ENCODE data around the gene EHD4. TPM values are rescaled to one million over a fixed set of nuclear protein-coding genes. Genes with fewer than 3 reads are reported as not detected.

EHD4 gene
- polyA plus RNA-seq, 2 of the 4 experiments (the other 2 are of a cell fraction) = 8.2 to 9.0 TPM

GRCh38 chr15:41883484-41883825, 88.9 kb downstream of the EHD4 start (continued):
- TF ChIP-seq FOXS1 (CRISPR knock-in tag; IDR thresholded peaks at IDR 0.05) (no peak), ESRRA (IDR thresholded peaks at IDR 0.05; ENCODE audit: borderline replicate concordance, low read length) (no peak), NPAS2 (CRISPR knock-in tag; IDR thresholded peaks at IDR 0.05; ENCODE audit: borderline replicate concordance) (no peak), JUNB (IDR thresholded peaks at IDR 0.05) (no peak), ZFP36 (IDR thresholded peaks at IDR 0.05; ENCODE audit: borderline replicate concordance, partially characterized antibody) (no peak), HEYL (CRISPR knock-in tag; IDR thresholded peaks at IDR 0.05) (no peak)

DNA sequence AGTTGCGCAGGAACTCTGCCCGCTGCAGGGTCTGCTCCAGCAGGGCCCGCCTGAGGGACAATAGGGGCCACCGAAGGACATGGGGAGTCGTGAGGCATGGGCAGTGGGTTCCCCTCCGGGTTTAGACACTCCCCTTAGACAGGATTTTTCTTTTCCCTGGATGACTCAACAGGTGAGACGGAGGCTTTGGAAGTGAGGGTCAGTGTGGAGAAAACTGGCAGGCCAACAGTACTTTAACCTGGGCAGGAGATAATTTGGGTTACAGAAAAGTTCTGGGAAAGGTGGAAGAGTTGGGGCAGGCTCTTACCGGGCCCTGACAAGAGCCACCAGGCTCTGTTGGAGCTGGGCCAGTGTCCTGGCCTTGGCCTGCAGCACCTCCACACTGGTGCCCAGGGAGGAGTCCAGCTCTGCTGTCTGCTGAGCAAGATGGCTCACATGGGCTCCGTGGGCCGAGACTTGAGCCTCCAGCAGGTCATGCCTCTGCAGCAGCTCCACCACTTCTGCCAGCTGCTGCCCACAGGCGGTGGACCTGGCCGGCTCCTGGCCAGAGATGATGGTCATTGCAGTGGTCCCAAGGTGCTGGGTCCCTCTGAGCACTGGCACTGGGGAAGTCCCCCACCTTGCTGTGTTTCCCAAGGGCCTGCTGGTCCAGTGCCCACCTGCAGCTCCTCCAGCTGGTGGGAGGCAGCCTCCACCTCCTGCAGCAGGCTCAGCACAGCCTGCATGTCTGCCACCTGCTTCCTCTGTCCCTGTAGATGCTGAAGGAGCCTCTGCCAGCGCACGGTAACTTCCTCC, 89.5 kb downstream of the EHD4 start:
- FAIRE-seq = no peak
- POLR2A ChIA-PET = no interaction called here
- CTCF ChIA-PET = interaction anchor here (0.7 to 1.6 kb wide), 2 partner anchors 9 to 22 kb away, joined by 3 to 5 read pairs; no protein-coding TSS in a partner anchor
- DNase-seq (ENCODE audit: low read depth in 1 of 2, low spot score in 1 of 2) = no peak
- 85% methylated on average over 6 of the region's 14 CpGs for WGBS (ENCODE audit: missing lambda C conversion rate)
- Histone ChIP-seq H3K4me3 (no peak overlapping the region), H3K4me2 (no peak overlapping the region), H3K4me1 (no peaks in the 10 kb centered on the region), H3K9me3 (no peaks in the 10 kb centered on the region), H3K27ac (no peak overlapping the region)
- 0 out of 6 replicates have a peak, but pooled peaks of 1 of the 2 experiments have one; percentile 22 for ATAC-seq
- TF ChIP-seq ZSCAN20 (CRISPR knock-in tag; IDR thresholded peaks at IDR 0.05) (no peak), MYC (IDR thresholded peaks at IDR 0.05; ENCODE audit: borderline replicate concordance, low read length) (no peak), NPAS2 (CRISPR knock-in tag; IDR thresholded peaks at IDR 0.05; ENCODE audit: borderline replicate concordance) (no peak), PHF8 (IDR thresholded peaks at IDR 0.05; ENCODE audit: borderline replicate concordance, low read depth) (no peak), KDM5A (IDR thresholded peaks at IDR 0.05) (no peak), ESRRA (IDR thresholded peaks at IDR 0.05; ENCODE audit: borderline replicate concordance, low read length) (no peak), CEBPB (IDR thresholded peaks at IDR 0.05) (no peak), CHD2 (IDR thresholded peaks at IDR 0.05; ENCODE audit: low read length, partially characterized antibody) (no peak), JUN (IDR thresholded peaks at IDR 0.05) (no peak), GATA3 (IDR thresholded peaks at IDR 0.05; ENCODE audit: borderline replicate concordance) (no peak), POLR2AphosphoS2 (conservative IDR thresholded peaks at IDR 0.05; ENCODE audit: low read length) (no peak), CBX8 (IDR thresholded peaks at IDR 0.05) (no peak), EHF (CRISPR knock-in tag; IDR thresholded peaks at IDR 0.05) (no peak), SMC3 (IDR thresholded peaks at IDR 0.05) (no peak), TFCP2L1 (CRISPR knock-in tag; IDR thresholded peaks at IDR 0.05) (no peak)
- TF ChIP-seq, protein P1, sequence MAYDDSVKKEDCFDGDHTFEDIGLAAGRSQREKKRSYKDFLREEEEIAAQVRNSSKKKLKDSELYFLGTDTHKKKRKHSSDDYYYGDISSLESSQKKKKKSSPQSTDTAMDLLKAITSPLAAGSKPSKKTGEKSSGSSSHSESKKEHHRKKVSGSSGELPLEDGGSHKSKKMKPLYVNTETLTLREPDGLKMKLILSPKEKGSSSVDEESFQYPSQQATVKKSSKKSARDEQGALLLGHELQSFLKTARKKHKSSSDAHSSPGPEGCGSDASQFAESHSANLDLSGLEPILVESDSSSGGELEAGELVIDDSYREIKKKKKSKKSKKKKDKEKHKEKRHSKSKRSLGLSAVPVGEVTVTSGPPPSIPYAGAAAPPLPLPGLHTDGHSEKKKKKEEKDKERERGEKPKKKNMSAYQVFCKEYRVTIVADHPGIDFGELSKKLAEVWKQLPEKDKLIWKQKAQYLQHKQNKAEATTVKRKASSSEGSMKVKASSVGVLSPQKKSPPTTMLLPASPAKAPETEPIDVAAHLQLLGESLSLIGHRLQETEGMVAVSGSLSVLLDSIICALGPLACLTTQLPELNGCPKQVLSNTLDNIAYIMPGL (CRISPR knock-in tag; IDR thresholded peaks at IDR 0.05; ENCODE audit: borderline replicate concordance) = no peak
- TF ChIP-seq, protein P2, sequence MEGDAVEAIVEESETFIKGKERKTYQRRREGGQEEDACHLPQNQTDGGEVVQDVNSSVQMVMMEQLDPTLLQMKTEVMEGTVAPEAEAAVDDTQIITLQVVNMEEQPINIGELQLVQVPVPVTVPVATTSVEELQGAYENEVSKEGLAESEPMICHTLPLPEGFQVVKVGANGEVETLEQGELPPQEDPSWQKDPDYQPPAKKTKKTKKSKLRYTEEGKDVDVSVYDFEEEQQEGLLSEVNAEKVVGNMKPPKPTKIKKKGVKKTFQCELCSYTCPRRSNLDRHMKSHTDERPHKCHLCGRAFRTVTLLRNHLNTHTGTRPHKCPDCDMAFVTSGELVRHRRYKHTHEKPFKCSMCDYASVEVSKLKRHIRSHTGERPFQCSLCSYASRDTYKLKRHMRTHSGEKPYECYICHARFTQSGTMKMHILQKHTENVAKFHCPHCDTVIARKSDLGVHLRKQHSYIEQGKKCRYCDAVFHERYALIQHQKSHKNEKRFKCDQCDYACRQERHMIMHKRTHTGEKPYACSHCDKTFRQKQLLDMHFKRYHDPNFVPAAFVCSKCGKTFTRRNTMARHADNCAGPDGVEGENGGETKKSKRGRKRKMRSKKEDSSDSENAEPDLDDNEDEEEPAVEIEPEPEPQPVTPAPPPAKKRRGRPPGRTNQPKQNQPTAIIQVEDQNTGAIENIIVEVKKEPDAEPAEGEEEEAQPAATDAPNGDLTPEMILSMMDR (IDR thresholded peaks at IDR 0.05) = no peak
- TF ChIP-seq, protein P3, sequence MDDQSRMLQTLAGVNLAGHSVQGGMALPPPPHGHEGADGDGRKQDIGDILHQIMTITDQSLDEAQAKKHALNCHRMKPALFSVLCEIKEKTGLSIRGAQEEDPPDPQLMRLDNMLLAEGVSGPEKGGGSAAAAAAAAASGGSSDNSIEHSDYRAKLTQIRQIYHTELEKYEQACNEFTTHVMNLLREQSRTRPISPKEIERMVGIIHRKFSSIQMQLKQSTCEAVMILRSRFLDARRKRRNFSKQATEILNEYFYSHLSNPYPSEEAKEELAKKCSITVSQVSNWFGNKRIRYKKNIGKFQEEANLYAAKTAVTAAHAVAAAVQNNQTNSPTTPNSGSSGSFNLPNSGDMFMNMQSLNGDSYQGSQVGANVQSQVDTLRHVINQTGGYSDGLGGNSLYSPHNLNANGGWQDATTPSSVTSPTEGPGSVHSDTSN (IDR thresholded peaks at IDR 0.05) = no peak
- TF ChIP-seq, protein P4, sequence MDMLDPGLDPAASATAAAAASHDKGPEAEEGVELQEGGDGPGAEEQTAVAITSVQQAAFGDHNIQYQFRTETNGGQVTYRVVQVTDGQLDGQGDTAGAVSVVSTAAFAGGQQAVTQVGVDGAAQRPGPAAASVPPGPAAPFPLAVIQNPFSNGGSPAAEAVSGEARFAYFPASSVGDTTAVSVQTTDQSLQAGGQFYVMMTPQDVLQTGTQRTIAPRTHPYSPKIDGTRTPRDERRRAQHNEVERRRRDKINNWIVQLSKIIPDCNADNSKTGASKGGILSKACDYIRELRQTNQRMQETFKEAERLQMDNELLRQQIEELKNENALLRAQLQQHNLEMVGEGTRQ (IDR thresholded peaks at IDR 0.05) = no peak

Measured in A549 (cell line).